GM12891 (cell line): ENCODE measurements around the gene MLLT10.

Experiments used
- DNase-seq: peaks from one replicate; pipeline ENCODE4 v3.0.0; 2011; ENCODE audit warnings: low spot score; ENCODE audit not compliant: insufficient read length
- FAIRE-seq: peaks from 2 replicates; lab custom pipeline; 2011; peaks lifted over from hg19 to GRCh38; lab: Jason Lieb, UNC
- PAX5 ChIP-seq: IDR thresholded peaks from 2 replicates; pipeline ENCODE4 v1.6.1; 2011; ENCODE audit warnings: low read length, moderate library complexity, mild to moderate bottlenecking; ENCODE audit not compliant: insufficient read depth, severe bottlenecking
- POLR2A ChIP-seq: IDR thresholded peaks from 2 replicates; pipeline ENCODE4 v1.6.1; 2011; ENCODE audit warnings: low read depth, low read length, control low read depth
- POLR2AphosphoS5 ChIP-seq: IDR thresholded peaks from 2 replicates; pipeline ENCODE4 v1.6.1; 2011; ENCODE audit warnings: low read depth, low read length, control low read depth
- POU2F2 ChIP-seq: IDR thresholded peaks from 2 replicates; pipeline ENCODE4 v1.6.1; 2011; ENCODE audit warnings: low read depth, mild to moderate bottlenecking, control low read depth, low read length, moderate library complexity
- SPI1 ChIP-seq: IDR thresholded peaks from 2 replicates; pipeline ENCODE4 v1.6.1; 2011; ENCODE audit warnings: low read depth, low read length, control low read depth
- TAF1 ChIP-seq: IDR thresholded peaks from 2 replicates; pipeline ENCODE4 v1.6.1; 2011; ENCODE audit warnings: low read depth, low read length, control low read depth

MLLT10 gene

GRCh38 chr10:21494191-21495001, 39.6 kb upstream of the MLLT10 start:
- no peak for TF ChIP-seq TAF1
- no peak for TF ChIP-seq SPI1
- TF ChIP-seq POLR2A: no peak
- no peak for TF ChIP-seq POU2F2
- no peak for TF ChIP-seq POLR2AphosphoS5
- no peak for TF ChIP-seq PAX5
- DNase-seq (no peak), FAIRE-seq (no peak)

- no peak for DNase-seq
- FAIRE-seq: no peak
- TF ChIP-seq POU2F2: no peak
- TF ChIP-seq PAX5: no peak
- no peak for TF ChIP-seq POLR2AphosphoS5
- no peak for TF ChIP-seq SPI1
- TF ChIP-seq TAF1: no peak
- TF ChIP-seq POLR2A: no peak
Measured at GRCh38 chr10:21495002-21495751, 38.9 kb upstream of the MLLT10 start.

- FAIRE-seq (peak; percentile 97), DNase-seq (peak; percentile 95)
- TF ChIP-seq TAF1 (no peak), SPI1 (no peak), POLR2A (no peak), PAX5 (no peak), POLR2AphosphoS5 (no peak), POU2F2 (no peak)
Measured at GRCh38 chr10:21495752-21496342, 38.2 kb upstream of the MLLT10 start.

GRCh38 chr10:21496343-21497176, 37.5 kb upstream of the MLLT10 start:
- FAIRE-seq (peak; percentile 90), DNase-seq (no peak)
- TF ChIP-seq PAX5: no peak
- no peak for TF ChIP-seq POLR2A
- no peak for TF ChIP-seq POLR2AphosphoS5
- TF ChIP-seq SPI1: no peak
- TF ChIP-seq TAF1: no peak
- TF ChIP-seq POU2F2: no peak

GRCh38 chr10:21497177-21497807, 36.7 kb upstream of the MLLT10 start:
- TF ChIP-seq POLR2A (no peak), POLR2AphosphoS5 (no peak)
- DNase-seq (no peak), FAIRE-seq (no peak)

- TF ChIP-seq POU2F2: no peak
- FAIRE-seq (no peak), DNase-seq (no peak)
Measured at GRCh38 chr10:21498377-21498776, 35.7 kb upstream of the MLLT10 start.

- TF ChIP-seq TAF1: no peak
- TF ChIP-seq POLR2A: no peak
- TF ChIP-seq SPI1: no peak
- TF ChIP-seq POLR2AphosphoS5: no peak
- TF ChIP-seq PAX5: no peak
- TF ChIP-seq POU2F2: no peak
- FAIRE-seq (no peak), DNase-seq (no peak)
Measured at GRCh38 chr10:21498986-21499385, 35.0 kb upstream of the MLLT10 start.

GRCh38 chr10:21499701-21500577, 34.1 kb upstream of the MLLT10 start:
- FAIRE-seq: peak; percentile 41
- DNase-seq: no peak
- no peak for TF ChIP-seq POLR2A
- TF ChIP-seq TAF1: no peak
- no peak for TF ChIP-seq POLR2AphosphoS5
- no peak for TF ChIP-seq POU2F2
- TF ChIP-seq SPI1: no peak
- no peak for TF ChIP-seq PAX5
